OCI-LY1 (cell line): ENCODE measurements around the gene ACY1.
"Not testable (repeated sequence)": the region's sequence is repeated elsewhere in the genome, so short reads cannot be mapped to it uniquely, and the experiment has no call there.

Experiments
- EZH2 ChIP-seq: fragments of 200-600 bp; sonication (generic), shearing (Covaris generic); IDR thresholded peaks from 2 replicates; pipeline ENCODE4 v1.8.0; 2017; ENCODE audit warnings: borderline replicate concordance, mixed run types, mild to moderate bottlenecking, antibody characterized with exemption, low read length, moderate library complexity, mixed read lengths
- TF ChIP-seq, protein P1 (sequence below): fragments of 200-600 bp; sonication (generic), shearing (Covaris generic); IDR thresholded peaks from 2 replicates; pipeline ENCODE4 v1.5.1; 2017; ENCODE audit warnings: mild to moderate bottlenecking, antibody characterized with exemption, low read length, moderate library complexity, mixed read lengths

DNA sequence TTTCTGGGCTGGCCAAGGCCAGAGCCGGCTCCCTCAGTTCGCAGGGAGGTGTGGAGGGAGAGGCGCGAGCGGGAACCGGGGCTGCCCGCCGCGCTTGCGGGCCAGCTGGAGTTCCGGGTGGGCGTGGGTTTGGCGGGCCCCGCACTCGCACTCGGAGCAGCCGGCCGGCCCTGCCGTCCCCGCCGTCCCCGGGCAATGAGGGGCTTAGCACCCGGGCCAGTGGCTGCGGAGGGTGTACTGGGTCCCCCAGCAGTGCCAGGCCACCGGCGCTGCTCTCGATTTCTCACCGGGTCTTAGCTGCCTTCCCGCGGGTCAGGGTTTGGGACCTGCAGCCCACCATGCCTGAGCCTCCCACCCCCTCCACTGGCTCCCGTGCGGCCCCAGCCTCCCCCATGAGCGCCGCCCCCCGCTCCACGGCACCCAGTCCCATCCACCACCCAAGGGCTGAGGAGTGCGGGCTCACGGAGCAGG is 7.2 kb downstream of the ACY1 start:
- TF ChIP-seq, protein P1, sequence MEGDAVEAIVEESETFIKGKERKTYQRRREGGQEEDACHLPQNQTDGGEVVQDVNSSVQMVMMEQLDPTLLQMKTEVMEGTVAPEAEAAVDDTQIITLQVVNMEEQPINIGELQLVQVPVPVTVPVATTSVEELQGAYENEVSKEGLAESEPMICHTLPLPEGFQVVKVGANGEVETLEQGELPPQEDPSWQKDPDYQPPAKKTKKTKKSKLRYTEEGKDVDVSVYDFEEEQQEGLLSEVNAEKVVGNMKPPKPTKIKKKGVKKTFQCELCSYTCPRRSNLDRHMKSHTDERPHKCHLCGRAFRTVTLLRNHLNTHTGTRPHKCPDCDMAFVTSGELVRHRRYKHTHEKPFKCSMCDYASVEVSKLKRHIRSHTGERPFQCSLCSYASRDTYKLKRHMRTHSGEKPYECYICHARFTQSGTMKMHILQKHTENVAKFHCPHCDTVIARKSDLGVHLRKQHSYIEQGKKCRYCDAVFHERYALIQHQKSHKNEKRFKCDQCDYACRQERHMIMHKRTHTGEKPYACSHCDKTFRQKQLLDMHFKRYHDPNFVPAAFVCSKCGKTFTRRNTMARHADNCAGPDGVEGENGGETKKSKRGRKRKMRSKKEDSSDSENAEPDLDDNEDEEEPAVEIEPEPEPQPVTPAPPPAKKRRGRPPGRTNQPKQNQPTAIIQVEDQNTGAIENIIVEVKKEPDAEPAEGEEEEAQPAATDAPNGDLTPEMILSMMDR, result not testable (repeated sequence)
- not testable (repeated sequence) for TF ChIP-seq EZH2
